Transverse colon (tissue), 4 donors: ENCODE data around the gene PLA2G4D. TPM values are rescaled to one million over a fixed set of nuclear protein-coding genes. Genes with fewer than 3 reads are reported as not detected.

Experiments used
- DNase-seq: peaks from one replicate; pipeline ENCODE4 v3.0.0-alpha.2; 2019
- H3K27ac ChIP-seq, 4 donors: fragments of 200-600 bp; sonication (generic); 2 replicates each; pipeline ENCODE4 v1.5.1; 2016 to 2018; ENCODE audit warnings: inconsistent platforms in 4 of 4
- H3K27me3 ChIP-seq: fragments of 200-600 bp; sonication (generic); 2 replicates; pipeline ENCODE4 v1.5.1; 2017; ENCODE audit warnings: inconsistent platforms
- H3K36me3 ChIP-seq, 4 donors: fragments of 200-600 bp; sonication (generic); 2 replicates each; pipeline ENCODE4 v1.5.1; 2017 to 2019; ENCODE audit warnings: inconsistent platforms in 4 of 4
- H3K4me1 ChIP-seq, 4 donors: fragments of 200-600 bp; sonication (generic); 2 replicates each; pipeline ENCODE4 v1.5.1; 2017 to 2020; ENCODE audit warnings: inconsistent platforms in 4 of 4
- H3K4me3 ChIP-seq, 4 donors: fragments of 200-600 bp; sonication (generic); 1 replicate in 1 of 4; 2 replicates in 3 of 4; pipeline versions ENCODE4 v1.5.1 to v1.6.1; 2017 to 2019; ENCODE audit warnings: inconsistent platforms in 4 of 4
- H3K9me3 ChIP-seq, 2 donors: fragments of 200-600 bp; sonication (generic); 2 replicates each; pipeline ENCODE4 v1.5.1; 2017 to 2019; ENCODE audit warnings: inconsistent platforms in 2 of 2
- CTCF ChIP-seq, 5 experiments: fragments of 200-600 bp in 3 of 5; fragments of 450-650 bp in 2 of 5; sonication (generic) in 3 of 5; IDR thresholded peaks; 1 replicate in 2 of 5; 2 replicates in 3 of 5; pipeline ENCODE4 v1.5.1; 2016 to 2017; ENCODE audit warnings: antibody characterized with exemption in 5 of 5, inconsistent platforms in 3 of 5, mild to moderate bottlenecking in 2 of 5, moderate library complexity in 1 of 5
- EP300 ChIP-seq: sonication (generic); formaldehyde crosslinking; IDR thresholded peaks from one replicate; pipeline ENCODE4 v1.6.1; 2017; ENCODE audit warnings: antibody characterized with exemption, low read depth
- POLR2A ChIP-seq: fragments of 450-650 bp; IDR thresholded peaks from one replicate; pipeline ENCODE4 v1.6.1; 2016; ENCODE audit warnings: antibody characterized with exemption, mild to moderate bottlenecking, moderate library complexity
- POLR2AphosphoS5 ChIP-seq, 3 donors: sonication (generic); formaldehyde crosslinking; IDR thresholded peaks; one replicate each; pipeline ENCODE4 v1.6.1; 2016; ENCODE audit warnings: antibody characterized with exemption in 3 of 3
- WGBS, 2 donors: methylation state at CpG; one replicate each; pipeline ENCODE4 v1.1.5; 2018; ENCODE audit warnings: low coverage in 1 of 2; 5-methylcytosine and 5-hydroxymethylcytosine counted together
- in situ Hi-C, 4 donors: fragments of 200-750 bp; cut with MboI; loops; one replicate each; pipeline versions ENCODE4 v1.15.0 to v1.15.1; 2017; ENCODE audit warnings: low sequenced_read_pairs in 3 of 4, low pct_ligation_motif_present in 1 of 4, low pct_unique_long_range_greater_than_20kb in 1 of 4
- intact Hi-C: fragments of 100-400 bp; cut with DNase I; formaldehyde crosslinking; loops from one replicate; pipeline ENCODE4 v1.15.1; 2023; ENCODE audit warnings: low total_unique reads
- total RNA-seq, 4 donors: library from RNA; depleted of rRNA; stranded (reverse); fragments of >200 nt; gene quantifications; one replicate each; pipeline ENCODE4 v1.1.0, GENCODE V29; 2016

The PLA2G4D gene
- total RNA-seq, 4 donors from 2014 or later, result 0.16 TPM; not detected in 3

GRCh38 chr15:42066764-42067415 is 27.5 kb downstream of the PLA2G4D start:
- Histone ChIP-seq H3K4me3 (no peak overlapping the region), H3K9me3 (no peaks in the 10 kb centered on the region), H3K36me3 (no peaks in the 10 kb centered on the region), H3K27ac (no peak overlapping the region), H3K4me1 (no peaks in the 10 kb centered on the region), H3K27me3 (no peaks in the 10 kb centered on the region)
- intact Hi-C loops (no loop called here), in situ Hi-C loops (loop anchor here in 3 of 4 donors (10.0 kb wide), 2 partner anchors 68 to 72 kb away; no protein-coding TSS in a partner anchor)
- TF ChIP-seq CTCF (IDR thresholded peaks at IDR 0.05) (no peak), POLR2AphosphoS5 (IDR thresholded peaks at IDR 0.05) (no peak), POLR2A (no peak), EP300 (no peak)
- WGBS, 2 donors, result 34 to 45% methylated on average over 3 to 10 of the region's 10 CpGs
- DNase-seq, result no peak

DNA sequence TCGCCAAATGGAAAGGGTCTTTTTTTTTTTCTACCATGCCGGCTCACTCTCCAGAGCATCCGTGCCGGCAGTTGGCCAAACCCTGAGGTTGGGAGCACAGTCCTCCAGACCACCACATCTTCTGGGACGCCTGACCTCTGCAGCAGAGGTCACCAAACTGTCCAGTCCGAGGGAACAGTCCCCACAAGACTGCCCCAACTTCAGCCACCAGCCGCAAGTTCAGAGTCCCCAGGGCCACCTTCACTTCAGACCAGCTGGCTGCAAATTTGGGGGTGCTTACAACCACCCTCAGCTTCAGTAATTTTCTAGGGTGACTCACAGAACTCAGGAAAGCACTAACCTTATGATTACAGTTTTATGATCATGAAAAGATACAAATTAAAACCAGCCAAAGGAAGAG is 28.9 kb downstream of the PLA2G4D start:
- H3K27me3 ChIP-seq, result no peaks in the 10 kb centered on the region
- no peak for TF ChIP-seq EP300
- no peak for TF ChIP-seq POLR2AphosphoS5 (IDR thresholded peaks at IDR 0.05)
- TF ChIP-seq CTCF (IDR thresholded peaks at IDR 0.05), result no peak
- no peak for TF ChIP-seq POLR2A
- in situ Hi-C loops (loop anchor here in 3 of 4 donors (10.0 kb wide), 2 partner anchors 69 to 71 kb away; no protein-coding TSS in a partner anchor), intact Hi-C loops (no loop called here)
- no peaks in the 10 kb centered on the region for H3K4me1 ChIP-seq
- 63% methylated on average over 7 of the region's 7 CpGs; no CpG with 5 or more reads in 1 of the 2 donors for WGBS, 2 donors
- no peaks in the 10 kb centered on the region for H3K36me3 ChIP-seq
- H3K9me3 ChIP-seq, result no peaks in the 10 kb centered on the region
- no peak overlapping the region for H3K4me3 ChIP-seq
- H3K27ac ChIP-seq, result no peak overlapping the region
- no peak for DNase-seq

GRCh38 chr15:42065033-42065432 is 29.3 kb downstream of the PLA2G4D start:
- H3K27me3 ChIP-seq, result no peaks in the 10 kb centered on the region
- WGBS, 2 donors, result 35 to 66% methylated on average over 3 to 7 of the region's 7 CpGs
- no peak for TF ChIP-seq CTCF (IDR thresholded peaks at IDR 0.05)
- no peak for TF ChIP-seq POLR2A
- no peak for TF ChIP-seq POLR2AphosphoS5 (IDR thresholded peaks at IDR 0.05)
- no peak for TF ChIP-seq EP300
- no peak for DNase-seq
- no peaks in the 10 kb centered on the region for H3K9me3 ChIP-seq
- no peak overlapping the region for H3K4me3 ChIP-seq
- in situ Hi-C loops (loop anchor here in 3 of 4 donors (10.0 kb wide), 2 partner anchors 70 kb away; no protein-coding TSS in a partner anchor), intact Hi-C loops (no loop called here)
- H3K4me1 ChIP-seq, result no peaks in the 10 kb centered on the region
- H3K27ac ChIP-seq, result no peak overlapping the region
- no peaks in the 10 kb centered on the region for H3K36me3 ChIP-seq

GRCh38 chr15:42064271-42064670 is 30.1 kb downstream of the PLA2G4D start:
- Histone ChIP-seq H3K4me1 (no peaks in the 10 kb centered on the region), H3K4me3 (no peak overlapping the region), H3K27me3 (no peaks in the 10 kb centered on the region), H3K9me3 (no peaks in the 10 kb centered on the region), H3K27ac (no peak overlapping the region), H3K36me3 (no peaks in the 10 kb centered on the region)
- 82% methylated on average over 4 of the region's 4 CpGs; no CpG with 5 or more reads in 1 of the 2 donors for WGBS, 2 donors
- in situ Hi-C loops, result loop anchor here (5.0 to 10.0 kb wide), 3 partner anchors 69 to 72 kb away; no protein-coding TSS in a partner anchor
- intact Hi-C loops, result loop anchor here (1.0 kb wide), 1 partner anchor 32 kb away; no protein-coding TSS in a partner anchor
- no peak for DNase-seq
- TF ChIP-seq CTCF (IDR thresholded peaks at IDR 0.05), result no peak
- no peak for TF ChIP-seq POLR2A
